ENCODE measurements around the gene WDR45B. TPM values are rescaled to one million over a fixed set of nuclear protein-coding genes. Genes with fewer than 3 reads are reported as not detected.
A peak's percentile ranks its signal among the peaks of the same experiment; 100 is the strongest.

Gene WDR45B
- total RNA-seq, 2 donors from 2014 or later = 65.6 to 67.1 TPM

- Mint-ChIP-seq H3K4me3 (no peak overlapping the region), H3K4me1 (peaks cover 18% of the 10 kb centered on the region), H3K36me3 (ENCODE audit: low read depth) (no peaks in the 10 kb centered on the region), H3K27me3 (no peaks in the 10 kb centered on the region), H3K27ac (no peak overlapping the region)
- ATAC-seq (peak; percentile 95), DNase-seq (no peak)
- H3K9me3 ChIP-seq (ENCODE audit: control insufficient read depth, low read length, poor library complexity, severe bottlenecking) = no peaks in the 10 kb centered on the region
Observed at GRCh38 chr17:82603981-82604448, 44.2 kb downstream of the WDR45B start.

DNA sequence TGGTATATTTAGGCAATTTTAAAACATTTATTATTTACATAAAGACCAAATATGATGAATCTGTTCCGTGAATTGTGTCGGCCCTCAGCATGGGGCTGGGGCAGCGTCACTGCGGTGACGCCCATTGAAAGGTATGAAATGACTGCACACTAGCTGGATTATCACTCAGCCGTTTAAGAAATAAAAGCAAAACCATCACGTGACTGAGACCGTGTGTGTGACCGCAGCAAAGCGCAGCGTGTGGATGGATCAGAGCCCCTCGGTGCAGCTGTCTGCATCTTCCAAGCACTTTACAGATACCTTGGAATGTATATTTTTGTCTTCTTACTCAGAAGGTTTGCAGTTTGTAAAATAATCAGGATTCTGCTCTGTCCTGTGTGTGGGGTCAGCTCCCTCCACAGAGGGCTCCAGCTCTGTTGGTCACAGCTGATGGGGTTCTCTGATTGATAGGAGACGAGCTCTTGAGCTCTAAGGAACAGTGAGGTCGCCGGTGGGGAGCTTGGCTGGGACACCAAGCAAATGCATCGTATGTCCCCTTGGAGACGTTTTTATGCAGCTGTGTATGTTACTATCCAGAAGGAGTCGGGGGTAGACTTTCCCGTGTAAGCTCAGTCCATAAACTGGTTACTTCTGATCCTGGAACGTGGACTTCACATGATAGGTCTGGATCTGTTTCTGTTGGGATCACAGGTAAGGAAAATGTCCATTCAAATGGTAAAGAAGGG is 45.1 kb downstream of the WDR45B start:
- H3K27me3 Mint-ChIP-seq = no peaks in the 10 kb centered on the region
- H3K4me3 Mint-ChIP-seq = no peak overlapping the region
- no peak for ATAC-seq
- H3K4me1 Mint-ChIP-seq = peaks cover 16% of the 10 kb centered on the region
- H3K36me3 Mint-ChIP-seq (ENCODE audit: low read depth) = no peaks in the 10 kb centered on the region
- H3K27ac Mint-ChIP-seq = no peak overlapping the region
- no peaks in the 10 kb centered on the region for H3K9me3 ChIP-seq (ENCODE audit: control insufficient read depth, low read length, poor library complexity, severe bottlenecking)
- DNase-seq = no peak

DNA sequence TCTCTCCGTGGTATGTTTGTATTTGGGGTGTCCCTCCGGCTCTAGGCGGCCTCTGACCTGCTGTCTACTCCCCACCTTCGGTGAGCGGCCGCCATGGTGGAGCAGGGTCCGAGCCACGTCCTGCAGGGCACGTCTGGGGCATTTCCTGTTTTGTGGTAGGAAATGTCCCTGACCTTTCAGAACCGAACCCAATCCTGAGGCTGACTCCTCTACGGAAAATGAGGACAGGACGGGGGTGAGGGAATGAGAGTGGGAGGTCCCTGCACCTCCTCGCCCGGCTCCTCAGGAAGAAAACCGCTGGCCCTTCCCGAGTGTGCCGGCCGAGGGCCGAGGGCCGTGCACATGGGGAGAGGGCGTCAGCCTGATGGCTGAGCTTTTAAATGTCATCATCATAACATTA is 45.8 kb downstream of the WDR45B start:
- Mint-ChIP-seq H3K36me3 (ENCODE audit: low read depth) (no peaks in the 10 kb centered on the region), H3K27ac (no peak overlapping the region), H3K27me3 (no peaks in the 10 kb centered on the region), H3K4me3 (no peak overlapping the region), H3K4me1 (peaks cover 16% of the 10 kb centered on the region)
- H3K9me3 ChIP-seq (ENCODE audit: control insufficient read depth, low read length, poor library complexity, severe bottlenecking) = no peaks in the 10 kb centered on the region
- DNase-seq (no peak), ATAC-seq (no peak)

- DNase-seq = no peak
- no peak overlapping the region for H3K4me3 Mint-ChIP-seq
- no peak for ATAC-seq
- no peaks in the 10 kb centered on the region for H3K27me3 Mint-ChIP-seq
- peaks cover 16% of the 10 kb centered on the region for H3K4me1 Mint-ChIP-seq
- no peaks in the 10 kb centered on the region for H3K9me3 ChIP-seq (ENCODE audit: control insufficient read depth, low read length, poor library complexity, severe bottlenecking)
- no peaks in the 10 kb centered on the region for H3K36me3 Mint-ChIP-seq (ENCODE audit: low read depth)
- H3K27ac Mint-ChIP-seq = no peak overlapping the region
Observed at GRCh38 chr17:82601447-82602000, 46.7 kb downstream of the WDR45B start.

DNA sequence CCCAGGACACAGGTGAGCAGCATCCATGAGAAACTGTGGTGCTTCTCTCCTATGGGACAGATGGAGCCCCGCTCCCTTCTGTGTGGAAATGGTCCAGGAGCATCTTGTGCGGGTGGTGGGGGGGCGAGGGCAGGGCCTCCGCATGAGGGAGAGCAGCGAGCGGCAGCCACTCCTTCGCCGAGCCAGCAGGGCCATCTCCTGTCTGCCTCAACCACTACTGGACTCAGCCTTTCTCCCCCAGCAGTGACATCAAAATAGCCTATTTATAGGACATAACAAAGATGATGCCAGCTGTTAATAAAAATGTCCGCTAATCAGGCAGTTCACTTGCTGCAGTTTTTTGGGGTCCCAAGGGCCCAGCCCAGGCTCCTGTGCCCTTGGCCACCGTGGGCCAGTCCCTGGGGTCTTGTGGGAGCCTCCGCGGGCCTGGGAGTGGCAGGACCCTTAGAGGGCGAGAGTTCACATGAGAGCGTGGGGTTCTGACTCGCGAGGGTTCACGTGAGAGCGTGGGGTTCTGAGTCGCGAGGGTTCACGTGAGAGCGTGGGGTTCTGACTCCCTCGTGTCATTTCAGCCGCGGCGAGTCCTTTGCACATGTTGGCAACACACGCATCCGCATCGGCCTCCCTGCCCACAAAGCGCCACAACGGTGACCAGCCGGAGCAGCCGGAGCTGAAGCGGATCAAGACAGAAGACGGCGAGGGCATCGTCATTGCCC is 47.4 kb downstream of the WDR45B start:
- no peaks in the 10 kb centered on the region for H3K9me3 ChIP-seq (ENCODE audit: control insufficient read depth, low read length, poor library complexity, severe bottlenecking)
- H3K27me3 Mint-ChIP-seq = no peaks in the 10 kb centered on the region
- H3K4me3 Mint-ChIP-seq = no peak overlapping the region
- H3K36me3 Mint-ChIP-seq (ENCODE audit: low read depth) = no peaks in the 10 kb centered on the region
- DNase-seq (no peak), ATAC-seq (no peak)
- peaks cover 16% of the 10 kb centered on the region for H3K4me1 Mint-ChIP-seq
- H3K27ac Mint-ChIP-seq = no peak overlapping the region

- DNase-seq (no peak), ATAC-seq (no peak)
- no peak overlapping the region for H3K27ac Mint-ChIP-seq
- H3K36me3 Mint-ChIP-seq (ENCODE audit: low read depth) = no peaks in the 10 kb centered on the region
- no peaks in the 10 kb centered on the region for H3K9me3 ChIP-seq (ENCODE audit: control insufficient read depth, low read length, poor library complexity, severe bottlenecking)
- no peak overlapping the region for H3K4me3 Mint-ChIP-seq
- H3K4me1 Mint-ChIP-seq = peaks cover 18% of the 10 kb centered on the region
- H3K27me3 Mint-ChIP-seq = no peaks in the 10 kb centered on the region
Observed at GRCh38 chr17:82599674-82600661, 48.3 kb downstream of the WDR45B start.

GRCh38 chr17:82598256-82599119 is 49.8 kb downstream of the WDR45B start:
- DNase-seq (no peak), ATAC-seq (no peak)
- no peaks in the 10 kb centered on the region for H3K36me3 Mint-ChIP-seq (ENCODE audit: low read depth)
- H3K27ac Mint-ChIP-seq = peak overlapping the region; percentile 37
- H3K4me1 Mint-ChIP-seq = peaks cover 20% of the 10 kb centered on the region
- H3K9me3 ChIP-seq (ENCODE audit: control insufficient read depth, low read length, poor library complexity, severe bottlenecking) = no peaks in the 10 kb centered on the region
- H3K4me3 Mint-ChIP-seq = no peak overlapping the region
- H3K27me3 Mint-ChIP-seq = no peaks in the 10 kb centered on the region

DNA sequence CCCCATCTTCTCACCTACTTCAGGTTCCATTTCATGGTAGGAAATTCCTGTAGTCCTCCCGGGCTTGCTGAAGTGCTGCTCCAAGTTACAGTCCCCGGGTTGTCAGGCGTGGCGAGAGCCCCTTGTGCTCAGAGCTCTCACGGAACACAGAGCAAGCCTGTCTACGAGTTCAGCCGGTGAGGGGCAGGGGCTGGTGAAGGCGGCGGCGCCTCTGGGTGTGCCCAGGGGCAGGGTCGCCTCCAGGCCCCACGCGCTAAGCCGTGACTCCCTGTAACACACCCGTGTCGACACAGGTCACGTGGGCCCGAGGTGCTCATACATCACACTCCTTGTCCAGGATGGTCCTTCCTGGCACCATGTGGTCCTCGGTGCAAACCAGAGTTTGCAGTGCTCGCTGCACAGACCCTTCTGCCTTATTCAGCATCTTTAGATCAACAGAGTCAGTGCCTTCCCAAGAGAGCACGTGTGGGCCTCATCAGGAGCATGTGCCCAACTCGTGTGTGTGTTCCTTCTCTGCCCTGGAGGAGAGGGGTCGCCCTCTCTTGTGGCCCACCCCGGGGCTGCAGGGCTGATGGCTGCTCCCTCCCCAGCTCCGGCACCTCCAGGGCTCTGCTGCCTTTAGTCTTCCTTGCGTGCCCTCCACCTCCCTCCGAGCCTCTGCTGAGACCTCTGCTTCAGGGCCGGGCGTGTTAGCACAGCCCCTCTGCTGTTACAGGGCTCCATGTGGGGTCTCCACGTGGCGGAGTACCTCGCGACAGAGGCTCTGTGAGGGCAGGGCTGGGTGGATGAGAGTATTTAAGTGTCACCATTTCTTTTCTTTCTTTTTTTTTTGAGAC is 51.2 kb downstream of the WDR45B start:
- H3K36me3 Mint-ChIP-seq (ENCODE audit: low read depth) = no peaks in the 10 kb centered on the region
- H3K9me3 ChIP-seq (ENCODE audit: control insufficient read depth, low read length, poor library complexity, severe bottlenecking) = no peaks in the 10 kb centered on the region
- H3K27me3 Mint-ChIP-seq = no peaks in the 10 kb centered on the region
- H3K27ac Mint-ChIP-seq = peak overlapping the region; percentile 75
- no peak overlapping the region for H3K4me3 Mint-ChIP-seq
- DNase-seq (no peak), ATAC-seq (no peak)
- H3K4me1 Mint-ChIP-seq = peaks cover 26% of the 10 kb centered on the region

GRCh38 chr17:82596296-82596695 is 51.9 kb downstream of the WDR45B start:
- ATAC-seq = no peak
- H3K9me3 ChIP-seq (ENCODE audit: control insufficient read depth, low read length, poor library complexity, severe bottlenecking) = no peaks in the 10 kb centered on the region
- peak overlapping the region; percentile 75 for H3K27ac Mint-ChIP-seq
- H3K36me3 Mint-ChIP-seq (ENCODE audit: low read depth) = no peaks in the 10 kb centered on the region
- H3K4me1 Mint-ChIP-seq = peaks cover 31% of the 10 kb centered on the region
- H3K4me3 Mint-ChIP-seq = no peak overlapping the region
- DNase-seq = no peak
- H3K27me3 Mint-ChIP-seq = no peaks in the 10 kb centered on the region

DNA sequence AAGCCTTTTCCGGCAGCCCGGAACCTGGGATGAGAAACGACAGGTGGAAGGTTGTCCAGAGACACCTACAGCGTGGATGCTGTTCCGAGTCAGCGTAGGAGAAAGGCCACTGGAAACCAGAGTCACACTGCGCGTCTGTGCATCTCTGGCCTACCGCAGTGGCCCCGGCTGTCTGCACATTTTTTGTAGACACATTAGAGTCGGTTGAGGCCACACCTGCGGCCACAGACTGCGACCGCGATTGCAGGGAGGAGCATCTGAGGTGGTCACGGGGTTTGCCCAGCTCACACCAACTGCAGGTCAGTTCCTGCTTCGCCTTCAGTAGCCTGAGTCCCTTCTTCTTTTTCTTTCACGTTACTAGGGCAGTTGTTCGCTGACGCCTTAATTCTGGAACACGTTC is 52.4 kb downstream of the WDR45B start:
- ATAC-seq (no peak), DNase-seq (no peak)
- Mint-ChIP-seq H3K4me3 (peak overlapping the region; percentile 39), H3K36me3 (ENCODE audit: low read depth) (no peaks in the 10 kb centered on the region), H3K4me1 (peaks cover 31% of the 10 kb centered on the region), H3K27ac (no peak overlapping the region), H3K27me3 (no peaks in the 10 kb centered on the region)
- H3K9me3 ChIP-seq (ENCODE audit: control insufficient read depth, low read length, poor library complexity, severe bottlenecking) = no peaks in the 10 kb centered on the region

GRCh38 chr17:82594571-82594970 is 53.7 kb downstream of the WDR45B start:
- ATAC-seq (no peak), DNase-seq (no peak)
- H3K36me3 Mint-ChIP-seq (ENCODE audit: low read depth) = no peaks in the 10 kb centered on the region
- H3K27ac Mint-ChIP-seq = peak overlapping the region; percentile 72
- H3K4me1 Mint-ChIP-seq = peaks cover 31% of the 10 kb centered on the region
- no peaks in the 10 kb centered on the region for H3K27me3 Mint-ChIP-seq
- H3K4me3 Mint-ChIP-seq = peak overlapping the region; percentile 80
- no peaks in the 10 kb centered on the region for H3K9me3 ChIP-seq (ENCODE audit: control insufficient read depth, low read length, poor library complexity, severe bottlenecking)

All from T-helper 17 cell (primary cell).